ENCODE results near the gene ATE1. TPM values are rescaled to one million over a fixed set of nuclear protein-coding genes. Genes with fewer than 3 reads are reported as not detected.
A peak's percentile ranks its signal among the peaks of the same experiment; 100 is the strongest.

ATE1 gene
- total and polyA plus RNA-seq, 2 donors (not counting 1 experiment from before 2014, with no cell fraction given) = 19.3 to 28.1 TPM

DNA sequence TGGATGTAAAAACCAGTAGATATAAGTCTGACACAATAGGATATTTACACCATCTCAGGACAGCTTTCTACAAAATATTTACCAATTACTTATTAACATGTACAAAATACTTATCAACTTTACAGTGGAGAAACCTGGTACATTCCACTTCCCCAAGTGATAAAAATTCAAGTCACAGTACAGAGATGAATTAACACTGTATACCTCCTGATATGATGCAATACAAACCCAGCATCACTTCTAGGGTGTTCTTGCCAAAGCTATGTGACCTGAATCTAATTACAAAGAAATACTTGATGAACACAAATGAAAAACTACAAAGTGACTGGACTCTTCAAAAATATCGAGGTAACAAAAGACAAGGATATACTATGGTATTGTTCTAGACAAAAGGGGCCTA, 173.2 kb downstream of the ATE1 start:
- peak in 1 of 2 donors; percentile 24 for DNase-seq (ENCODE audit: low read depth in 2 of 2)
- no peak overlapping the region for H3K9ac ChIP-seq (ENCODE audit: insufficient read depth, low read length)
- H3K27ac ChIP-seq (ENCODE audit: insufficient read depth, low read length) = peak overlapping the region; percentile 8
- no peaks in the 10 kb centered on the region for H4K20me1 ChIP-seq (ENCODE audit: control insufficient read depth, extremely low read depth, insufficient read depth, low read length)
- H3K4me3 ChIP-seq (replicated peaks in 1 of 4; ENCODE audit: control extremely low read depth in 1 of 4, insufficient read depth in 1 of 4, low read depth in 3 of 4, low read length in 4 of 4) = no peak overlapping the region
- H3K4me1 ChIP-seq (ENCODE audit: control insufficient read depth, extremely low read depth, insufficient read depth, low read length) = peaks cover 5% of the 10 kb centered on the region
- no peaks in the 10 kb centered on the region for H3K79me2 ChIP-seq (ENCODE audit: control insufficient read depth, insufficient read depth, low read length)
- no peaks in the 10 kb centered on the region for H3K27me3 ChIP-seq (ENCODE audit: control insufficient read depth, insufficient read depth, low read length)
- TF ChIP-seq EZH2 (IDR thresholded peaks at IDR 0.05; ENCODE audit: low read length, missing control alignments) = no peak
- TF ChIP-seq, protein P1, sequence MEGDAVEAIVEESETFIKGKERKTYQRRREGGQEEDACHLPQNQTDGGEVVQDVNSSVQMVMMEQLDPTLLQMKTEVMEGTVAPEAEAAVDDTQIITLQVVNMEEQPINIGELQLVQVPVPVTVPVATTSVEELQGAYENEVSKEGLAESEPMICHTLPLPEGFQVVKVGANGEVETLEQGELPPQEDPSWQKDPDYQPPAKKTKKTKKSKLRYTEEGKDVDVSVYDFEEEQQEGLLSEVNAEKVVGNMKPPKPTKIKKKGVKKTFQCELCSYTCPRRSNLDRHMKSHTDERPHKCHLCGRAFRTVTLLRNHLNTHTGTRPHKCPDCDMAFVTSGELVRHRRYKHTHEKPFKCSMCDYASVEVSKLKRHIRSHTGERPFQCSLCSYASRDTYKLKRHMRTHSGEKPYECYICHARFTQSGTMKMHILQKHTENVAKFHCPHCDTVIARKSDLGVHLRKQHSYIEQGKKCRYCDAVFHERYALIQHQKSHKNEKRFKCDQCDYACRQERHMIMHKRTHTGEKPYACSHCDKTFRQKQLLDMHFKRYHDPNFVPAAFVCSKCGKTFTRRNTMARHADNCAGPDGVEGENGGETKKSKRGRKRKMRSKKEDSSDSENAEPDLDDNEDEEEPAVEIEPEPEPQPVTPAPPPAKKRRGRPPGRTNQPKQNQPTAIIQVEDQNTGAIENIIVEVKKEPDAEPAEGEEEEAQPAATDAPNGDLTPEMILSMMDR (conservative IDR thresholded peaks at IDR 0.05 in 1 of 2, IDR thresholded peaks at IDR 0.05 in 1 of 2; ENCODE audit: low read depth in 1 of 2, low read length in 2 of 2) = no peak
- no peaks in the 10 kb centered on the region for H3K9me3 ChIP-seq (ENCODE audit: control insufficient read depth, insufficient read depth, low read depth, low read length)
- H3K4me2 ChIP-seq (ENCODE audit: extremely low read depth, insufficient read depth, low read length) = peak overlapping the region; percentile 23
- H3K36me3 ChIP-seq (ENCODE audit: control insufficient read depth, insufficient read depth, low read length) = no peaks in the 10 kb centered on the region
- H2AFZ ChIP-seq (ENCODE audit: low read length) = no peak overlapping the region

DNA sequence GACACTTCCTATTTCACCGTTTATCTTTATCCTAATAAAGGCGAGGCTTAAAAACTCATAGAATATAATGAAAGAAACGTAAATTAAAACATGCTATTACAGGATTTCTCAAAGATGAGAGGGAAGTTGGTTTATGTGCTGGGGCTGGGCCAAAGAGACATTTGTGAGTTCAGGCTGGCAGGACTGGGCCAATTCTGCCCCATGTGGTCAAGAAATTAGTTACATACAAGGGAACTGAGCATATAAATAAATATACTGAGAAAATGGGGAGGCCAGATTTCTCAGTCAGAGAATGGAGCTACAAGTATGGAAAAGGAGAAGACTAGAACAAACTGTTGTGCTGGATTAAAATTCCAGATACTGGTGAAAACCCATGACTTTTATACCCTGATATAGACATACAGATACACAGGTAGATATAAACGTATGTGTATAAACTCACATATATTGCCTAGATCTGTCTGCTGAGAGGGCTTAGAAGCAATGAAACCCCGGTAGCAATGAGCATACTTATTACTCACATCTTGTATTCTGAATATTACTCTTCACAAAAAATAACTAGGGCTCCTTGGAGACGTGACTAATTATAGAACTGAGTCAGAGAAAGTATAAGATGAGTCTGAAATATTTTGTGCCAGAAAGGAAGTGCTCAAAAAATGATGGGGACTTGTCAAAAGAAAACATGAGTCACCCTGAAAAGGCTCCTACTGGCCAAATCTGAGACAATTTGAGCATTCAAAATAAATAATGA, 173.9 kb downstream of the ATE1 start:
- peak overlapping the region in 3 of 4 experiments; percentile 4 to 18 (median 15) for H3K4me3 ChIP-seq (replicated peaks in 1 of 4; ENCODE audit: control extremely low read depth in 1 of 4, insufficient read depth in 1 of 4, low read depth in 3 of 4, low read length in 4 of 4)
- peak overlapping the region; percentile 83 for H3K27ac ChIP-seq (ENCODE audit: insufficient read depth, low read length)
- H3K9me3 ChIP-seq (ENCODE audit: control insufficient read depth, insufficient read depth, low read depth, low read length) = no peaks in the 10 kb centered on the region
- peak overlapping the region; percentile 44 for H2AFZ ChIP-seq (ENCODE audit: low read length)
- peaks cover 5% of the 10 kb centered on the region for H3K4me1 ChIP-seq (ENCODE audit: control insufficient read depth, extremely low read depth, insufficient read depth, low read length)
- peak overlapping the region; percentile 30 for H3K9ac ChIP-seq (ENCODE audit: insufficient read depth, low read length)
- peak; percentile 67 to 87 for DNase-seq (ENCODE audit: low read depth in 2 of 2)
- TF ChIP-seq EZH2 (IDR thresholded peaks at IDR 0.05; ENCODE audit: low read length, missing control alignments) = no peak
- TF ChIP-seq, protein P1 (conservative IDR thresholded peaks at IDR 0.05 in 1 of 2, IDR thresholded peaks at IDR 0.05 in 1 of 2; ENCODE audit: low read depth in 1 of 2, low read length in 2 of 2) = peak; percentile 30 to 54
- H3K4me2 ChIP-seq (ENCODE audit: extremely low read depth, insufficient read depth, low read length) = peak overlapping the region; percentile 66
- no peaks in the 10 kb centered on the region for H3K27me3 ChIP-seq (ENCODE audit: control insufficient read depth, insufficient read depth, low read length)
- H3K36me3 ChIP-seq (ENCODE audit: control insufficient read depth, insufficient read depth, low read length) = no peaks in the 10 kb centered on the region
- no peaks in the 10 kb centered on the region for H3K79me2 ChIP-seq (ENCODE audit: control insufficient read depth, insufficient read depth, low read length)
- no peaks in the 10 kb centered on the region for H4K20me1 ChIP-seq (ENCODE audit: control insufficient read depth, extremely low read depth, insufficient read depth, low read length)

DNA sequence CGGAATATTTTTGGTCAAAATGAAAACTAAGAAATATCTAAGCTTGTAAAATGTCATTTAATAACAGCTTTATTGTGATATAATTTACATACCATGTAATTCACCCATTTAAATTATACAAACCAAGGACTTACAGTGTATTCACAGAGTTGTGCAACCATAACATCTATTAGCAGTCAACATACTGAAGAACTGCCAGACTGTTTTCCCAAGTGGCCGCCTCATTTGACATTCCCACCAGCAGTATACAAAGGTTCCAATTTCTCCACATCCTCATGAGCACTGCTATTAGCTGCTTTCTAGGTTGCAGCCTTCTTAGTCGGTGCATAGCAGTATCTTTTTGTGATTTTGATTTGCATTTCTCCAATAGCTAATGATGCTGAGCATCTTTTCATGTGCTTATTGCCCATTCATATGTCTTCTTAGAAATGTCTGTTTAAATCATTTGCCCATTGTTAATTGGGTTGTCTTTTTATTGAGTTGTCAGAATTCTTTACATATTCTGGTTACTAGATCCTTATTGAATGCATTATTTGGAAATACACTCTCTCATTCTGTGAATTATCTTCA, 176.6 kb downstream of the ATE1 start:
- H3K79me2 ChIP-seq (ENCODE audit: control insufficient read depth, insufficient read depth, low read length) = no peaks in the 10 kb centered on the region
- no peak overlapping the region for H2AFZ ChIP-seq (ENCODE audit: low read length)
- H3K4me2 ChIP-seq (ENCODE audit: extremely low read depth, insufficient read depth, low read length) = no peak overlapping the region
- no peak overlapping the region for H3K27ac ChIP-seq (ENCODE audit: insufficient read depth, low read length)
- no peak for TF ChIP-seq EZH2 (IDR thresholded peaks at IDR 0.05; ENCODE audit: low read length, missing control alignments)
- TF ChIP-seq, protein P1 (conservative IDR thresholded peaks at IDR 0.05 in 1 of 2, IDR thresholded peaks at IDR 0.05 in 1 of 2; ENCODE audit: low read depth in 1 of 2, low read length in 2 of 2) = no peak
- no peaks in the 10 kb centered on the region for H3K27me3 ChIP-seq (ENCODE audit: control insufficient read depth, insufficient read depth, low read length)
- peaks cover 5% of the 10 kb centered on the region for H3K4me1 ChIP-seq (ENCODE audit: control insufficient read depth, extremely low read depth, insufficient read depth, low read length)
- no peak for DNase-seq (ENCODE audit: low read depth in 2 of 2)
- H3K36me3 ChIP-seq (ENCODE audit: control insufficient read depth, insufficient read depth, low read length) = no peaks in the 10 kb centered on the region
- H4K20me1 ChIP-seq (ENCODE audit: control insufficient read depth, extremely low read depth, insufficient read depth, low read length) = no peaks in the 10 kb centered on the region
- H3K4me3 ChIP-seq (replicated peaks in 1 of 4; ENCODE audit: control extremely low read depth in 1 of 4, insufficient read depth in 1 of 4, low read depth in 3 of 4, low read length in 4 of 4) = no peak overlapping the region
- no peaks in the 10 kb centered on the region for H3K9me3 ChIP-seq (ENCODE audit: control insufficient read depth, insufficient read depth, low read depth, low read length)
- no peak overlapping the region for H3K9ac ChIP-seq (ENCODE audit: insufficient read depth, low read length)

Measured in fibroblast of lung (primary cell).